ENCODE results near the gene RAB23. TPM values are rescaled to one million over a fixed set of nuclear protein-coding genes. Genes with fewer than 3 reads are reported as not detected.

The RAB23 gene
- total and polyA plus RNA-seq, 2 of the 8 experiments (the other 6 are each of a cell fraction or from before 2014, with no cell fraction given) = 6.5 to 17.2 TPM

GRCh38 chr6:57182017-57182432, 40.1 kb downstream of the RAB23 start:
- ChIA-PET POLR2A (ENCODE audit: partially characterized antibody) (interaction anchor here (1.5 kb wide), 1 partner anchor 10 kb away, joined by 3 read pairs; no protein-coding TSS in a partner anchor), CTCF (ENCODE audit: partially characterized antibody) (no interaction called here)
- Histone ChIP-seq H3K23me2 (ENCODE audit: low read depth, low read length) (no peaks in the 10 kb centered on the region), H2BK20ac (ENCODE audit: low read length) (no peak overlapping the region), H2BK120ac (replicated peaks; ENCODE audit: low read depth, low read length) (no peak overlapping the region), H2BK5ac (ENCODE audit: low read depth, low read length) (no peak overlapping the region), H3K14ac (ENCODE audit: insufficient read length) (no peak overlapping the region), H3K4me2 (ENCODE audit: insufficient read depth in 1 of 2, low read depth in 2 of 2, low read length in 2 of 2) (no peak overlapping the region), H2BK12ac (ENCODE audit: low read depth, low read length) (no peak overlapping the region), H4K8ac (ENCODE audit: extremely low read depth, insufficient read depth, low read length) (no peak overlapping the region), H3K4me3 (ENCODE audit: extremely low read depth in 1 of 4, insufficient read depth in 2 of 4, low read depth in 3 of 4, low read length in 4 of 4) (no peak overlapping the region), H4K91ac (replicated peaks; ENCODE audit: insufficient read length, low read length) (no peak overlapping the region), H4K20me1 (replicated peaks in 1 of 2; ENCODE audit: control insufficient read depth in 1 of 2, insufficient read depth in 2 of 2, low read length in 2 of 2) (peaks cover 0 to 2% of the 10 kb centered on the region in 2 experiments), H3K36me3 (ENCODE audit: control insufficient read depth in 2 of 4, insufficient read depth in 4 of 4, low read length in 3 of 4) (peaks cover 2 to 30% (median 10%) of the 10 kb centered on the region in 4 experiments; a peak in 5 of 8 replicates), H3K27ac (ENCODE audit: low read depth, low read length) (no peak overlapping the region), H3K27me3 (replicated peaks in 1 of 4; ENCODE audit: control insufficient read depth in 3 of 4, extremely low read depth in 1 of 4, insufficient read depth in 3 of 4, low read length in 3 of 4) (no peaks in the 10 kb centered on the region), H3K79me2 (ENCODE audit: control insufficient read depth in 1 of 2, insufficient read depth in 2 of 2, low read length in 2 of 2) (peaks cover 0 to 38% of the 10 kb centered on the region in 2 experiments; a peak in 2 of 4 replicates), H2AFZ (ENCODE audit: low read length) (no peak overlapping the region), H3K4ac (replicated peaks; ENCODE audit: insufficient read length, low read depth, low read length) (no peak overlapping the region), H3K9me3 (ENCODE audit: insufficient read depth in 2 of 2, low read depth in 1 of 2, low read length in 1 of 2) (no peaks in the 10 kb centered on the region), H3K4me1 (replicated peaks in 1 of 4; ENCODE audit: control insufficient read depth in 3 of 4, insufficient read depth in 4 of 4, low read length in 3 of 4) (peaks cover 0 to 2% (median 0%) of the 10 kb centered on the region in 4 experiments; a peak in 1 of 7 replicates), H3K9ac (replicated peaks in 1 of 4; ENCODE audit: extremely low read depth in 1 of 4, low read depth in 3 of 4, low read length in 3 of 4) (no peak overlapping the region), H2AK5ac (ENCODE audit: low read depth, low read length) (no peak overlapping the region), H2BK15ac (ENCODE audit: low read length) (no peak overlapping the region), H3K18ac (ENCODE audit: extremely low read depth, low read length) (no peak overlapping the region), H4K5ac (ENCODE audit: insufficient read length, low read depth, low read length) (no peak overlapping the region), H3K23ac (ENCODE audit: insufficient read length) (no peak overlapping the region), H3K79me1 (ENCODE audit: low read depth, low read length) (no peaks in the 10 kb centered on the region; the same call in 1 of the 2 replicates), H3K56ac (replicated peaks; ENCODE audit: insufficient read length, low read depth, low read length) (no peak overlapping the region)
- WGBS, 2 experiments (ENCODE audit: extremely low coverage in 1 of 2, insufficient coverage in 1 of 2, insufficient read length in 1 of 2, insufficient replicate concordance in 2 of 2, low coverage in 1 of 2, low lambda C conversion rate in 2 of 2, missing lambda C conversion rate in 1 of 2) = 92% methylated on average over 2 of the region's 2 CpGs; no CpG with 5 or more reads in 1 of the 2 experiments
- no peak for DNase-seq (ENCODE audit: low read depth in 1 of 2, low spot score in 2 of 2)
- no peak for FAIRE-seq
- TF ChIP-seq EGR1 (IDR thresholded peaks at IDR 0.05; ENCODE audit: borderline replicate concordance, low read depth, low read length) = no peak
- no peak for TF ChIP-seq JUND (IDR thresholded peaks at IDR 0.05; ENCODE audit: low read length)
- no peak for TF ChIP-seq JUN (IDR thresholded peaks at IDR 0.05; ENCODE audit: low read depth, low read length)
- no peak for TF ChIP-seq TAF7 (optimal IDR thresholded peaks at IDR 0.05; ENCODE audit: borderline replicate concordance, low read depth, low read length)
